KBM-7 (cell line): Measurements from ENCODE around the gene ZDHHC19.
A peak's percentile ranks its signal among the peaks of the same experiment; 100 is the strongest.
"Not testable (repeated sequence)": the region's sequence is repeated elsewhere in the genome, so short reads cannot be mapped to it uniquely, and the experiment has no call there.

Source experiments
- DNase-seq: peaks from one replicate; pipeline ENCODE4 v3.0.0-alpha.2; 2015
- in situ Hi-C: fragments of 300-500 bp; cut with MboI; formaldehyde crosslinking; loops from 2 replicates; pipeline ENCODE4 v1.14.3; 2020; ENCODE audit warnings: low sequenced_read_pairs, low pct_unique_long_range_greater_than_20kb, mixed read lengths

The ZDHHC19 gene, protein sequence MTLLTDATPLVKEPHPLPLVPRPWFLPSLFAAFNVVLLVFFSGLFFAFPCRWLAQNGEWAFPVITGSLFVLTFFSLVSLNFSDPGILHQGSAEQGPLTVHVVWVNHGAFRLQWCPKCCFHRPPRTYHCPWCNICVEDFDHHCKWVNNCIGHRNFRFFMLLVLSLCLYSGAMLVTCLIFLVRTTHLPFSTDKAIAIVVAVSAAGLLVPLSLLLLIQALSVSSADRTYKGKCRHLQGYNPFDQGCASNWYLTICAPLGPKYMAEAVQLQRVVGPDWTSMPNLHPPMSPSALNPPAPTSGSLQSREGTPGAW

GRCh38 chr3:196210673-196211556 is at the start of gene ZDHHC19:
TSS of gene ZDHHC19 (minus strand) at chr3:196211400. CDS start at chr3:196211315, 85 bp downstream.
- in situ Hi-C loops: loop anchor here (25.0 kb wide), 1 partner anchor 499 kb away; the partner anchor contains the start of gene MUC20
- DNase-seq: no peak

GRCh38 chr3:196260784-196261183 is 49.6 kb upstream of the ZDHHC19 start:
- DNase-seq: no peak
- in situ Hi-C loops: no loop called here

GRCh38 chr3:196255776-196256175 is 44.6 kb upstream of the ZDHHC19 start:
- in situ Hi-C loops: no loop called here
- DNase-seq: no peak

DNA sequence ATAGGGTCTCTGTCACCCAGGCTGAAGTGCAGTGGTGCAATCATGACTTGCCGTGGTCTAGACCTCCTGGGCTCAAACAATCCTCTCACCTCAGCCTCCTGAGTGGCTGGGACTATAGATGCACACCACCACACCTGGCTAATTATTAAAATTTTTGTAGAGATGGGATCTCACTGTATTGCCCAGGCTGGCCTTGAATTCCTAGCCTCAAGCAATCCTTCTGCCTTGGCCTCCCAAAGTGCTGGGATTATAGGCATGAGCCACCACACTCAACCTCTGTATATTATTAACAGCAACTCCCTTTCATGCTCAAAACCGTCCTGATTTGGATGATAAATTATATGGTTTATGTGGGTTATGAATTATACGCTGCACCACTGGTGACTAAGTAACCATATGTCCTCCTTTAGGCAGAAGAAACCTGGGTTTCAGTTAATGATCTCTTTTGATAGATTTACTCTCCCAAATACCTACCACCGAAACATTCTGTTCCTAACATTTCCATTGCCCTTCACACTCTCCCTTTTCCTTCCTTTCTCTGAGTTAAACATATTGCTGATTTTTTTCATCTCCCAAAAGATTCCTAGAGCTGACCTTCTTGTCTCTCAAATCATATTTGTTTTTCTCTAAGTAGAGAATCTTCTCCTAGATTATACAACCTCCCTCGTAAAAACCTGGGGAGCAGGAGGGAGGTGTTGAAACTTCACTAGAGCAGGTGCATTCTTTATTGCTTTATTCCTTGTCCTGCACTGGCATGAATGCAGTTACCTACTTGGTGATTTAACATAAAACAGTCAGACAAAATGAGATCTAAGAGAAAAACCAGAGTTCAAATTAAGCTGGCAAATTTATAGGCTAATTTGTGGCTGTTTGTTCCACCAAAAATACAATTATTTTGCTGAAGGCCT is 43.4 kb upstream of the ZDHHC19 start:
- in situ Hi-C loops: no loop called here

DNA sequence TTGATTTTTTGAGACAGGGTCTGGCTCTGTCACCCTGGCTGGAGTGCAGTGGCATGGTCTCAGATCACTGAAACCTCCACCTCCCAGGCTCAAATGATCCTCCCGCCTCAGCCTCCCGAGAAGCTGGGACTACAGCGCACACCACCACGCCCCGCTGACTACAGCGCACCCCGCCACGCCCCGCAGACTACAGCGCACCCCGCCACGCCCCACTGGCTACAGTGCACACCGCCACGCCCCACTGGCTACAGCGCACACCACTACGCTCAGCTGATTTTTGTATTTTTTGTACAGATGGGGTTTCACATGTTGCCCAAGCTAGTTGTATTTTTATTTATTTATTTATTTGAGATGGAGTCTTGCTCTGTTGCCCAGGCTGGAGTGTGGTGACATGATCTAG is 40.7 kb upstream of the ZDHHC19 start:
- no peak for DNase-seq
- in situ Hi-C loops: no loop called here

More for the DNA sequence above, 43.4 kb upstream of the ZDHHC19 start:
- no peak for DNase-seq

DNA sequence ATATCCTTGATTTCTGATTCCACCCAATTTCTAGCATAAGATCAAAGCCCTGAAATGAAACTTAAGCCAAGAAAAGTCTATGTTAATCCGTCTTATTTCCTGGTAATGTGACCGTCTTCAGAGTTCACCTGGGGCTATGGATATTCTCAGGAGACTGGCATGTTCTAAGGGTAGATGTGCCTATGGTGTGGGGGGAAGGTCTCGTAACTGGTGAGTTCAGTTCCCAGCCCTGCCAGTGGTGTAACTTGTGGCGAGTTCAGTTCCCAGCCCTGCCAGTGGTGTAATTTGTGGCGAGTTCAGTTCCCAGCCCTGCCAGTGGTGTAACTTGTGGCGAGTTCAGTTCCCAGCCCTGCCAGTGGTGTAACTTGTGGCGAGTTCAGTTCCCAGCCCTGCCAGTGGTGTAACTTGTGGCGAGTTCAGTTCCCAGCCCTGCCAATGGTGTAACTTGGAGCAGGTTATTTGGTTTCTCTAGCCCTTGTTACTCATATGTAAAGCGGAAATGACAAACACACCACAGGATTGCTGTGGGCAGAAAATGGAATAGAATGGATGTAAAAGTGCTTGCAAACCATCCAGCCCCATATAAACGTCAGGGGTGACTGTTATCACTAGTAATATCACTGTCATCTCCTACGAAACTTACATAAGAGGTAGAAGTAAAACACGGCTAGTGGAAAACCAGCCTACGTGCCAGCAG is 35.6 kb upstream of the ZDHHC19 start:
- DNase-seq: no peak
- in situ Hi-C loops: no loop called here

- DNase-seq, in situ Hi-C loops: not testable (repeated sequence)
Observed at GRCh38 chr3:196244166-196244565, 33.0 kb upstream of the ZDHHC19 start.

DNA sequence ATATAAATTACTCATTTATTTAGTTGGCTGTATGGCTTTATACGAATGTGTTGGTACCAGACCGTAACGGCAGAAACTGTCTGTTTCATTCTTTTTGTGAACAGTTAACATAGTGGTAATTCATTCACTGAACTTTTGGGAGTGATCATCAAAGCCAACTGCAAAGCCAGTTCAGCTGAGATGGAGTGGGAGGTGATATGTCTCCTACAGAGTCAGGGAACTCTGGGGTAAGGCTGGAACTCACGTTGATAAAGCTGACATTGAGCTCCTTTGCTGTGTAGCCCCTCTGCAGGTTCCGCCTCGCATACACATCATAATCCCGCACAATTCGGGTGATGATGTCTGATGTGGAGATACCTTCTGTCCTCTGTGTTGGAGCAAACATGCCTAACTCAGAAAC is 30.5 kb upstream of the ZDHHC19 start:
- DNase-seq: no peak
- in situ Hi-C loops: no loop called here

- in situ Hi-C loops: no loop called here
- DNase-seq: no peak
Observed at GRCh38 chr3:196240424-196240823, 29.2 kb upstream of the ZDHHC19 start.

DNA sequence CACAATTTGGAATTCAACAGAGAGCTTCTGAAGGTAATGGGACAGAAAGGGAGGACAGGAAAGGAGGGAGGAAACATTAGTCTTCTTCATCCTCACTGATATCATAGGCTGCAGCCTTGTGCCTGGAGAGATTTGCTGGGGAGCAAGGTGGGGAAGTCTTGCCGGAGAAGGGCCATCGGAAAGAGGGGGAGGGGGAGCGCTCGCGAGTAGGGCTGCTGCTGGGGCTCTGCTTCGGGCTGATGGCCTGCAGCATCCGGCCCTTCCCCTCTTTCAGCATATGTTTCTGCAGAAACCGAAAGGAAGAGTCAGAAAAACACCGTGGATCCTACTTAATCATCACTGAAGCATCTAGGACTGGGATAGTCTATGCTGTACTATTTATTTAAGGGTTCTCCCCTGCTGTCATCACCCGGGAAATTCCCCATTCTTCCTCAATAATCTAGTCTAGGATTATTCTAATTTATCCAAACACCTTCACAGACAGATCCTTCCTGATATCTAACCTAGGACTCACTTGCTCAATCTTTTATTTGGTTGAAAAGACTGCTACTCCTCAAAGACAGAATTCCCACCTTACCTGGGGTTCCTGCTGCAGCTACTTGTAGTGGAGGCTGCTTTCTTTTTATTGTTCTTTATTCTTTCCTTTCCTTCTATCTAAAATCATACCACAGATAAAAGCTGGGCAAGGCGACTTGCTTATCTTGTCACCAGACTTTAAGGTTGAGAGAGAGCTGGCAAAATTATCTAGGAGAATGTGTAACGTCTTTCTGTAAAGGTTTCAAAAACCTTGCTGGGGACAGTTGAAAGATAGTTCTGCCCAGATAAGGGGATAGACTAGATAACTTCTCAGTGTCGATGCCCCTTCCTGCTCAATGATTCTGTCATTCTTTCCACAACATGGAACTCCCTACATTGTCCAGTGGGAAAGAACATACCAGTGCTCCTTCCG is 27.7 kb upstream of the ZDHHC19 start:
- in situ Hi-C loops: no loop called here
- DNase-seq: no peak

- in situ Hi-C loops: no loop called here
- DNase-seq: no peak
Observed at GRCh38 chr3:196237203-196237602, 26.0 kb upstream of the ZDHHC19 start.

DNA sequence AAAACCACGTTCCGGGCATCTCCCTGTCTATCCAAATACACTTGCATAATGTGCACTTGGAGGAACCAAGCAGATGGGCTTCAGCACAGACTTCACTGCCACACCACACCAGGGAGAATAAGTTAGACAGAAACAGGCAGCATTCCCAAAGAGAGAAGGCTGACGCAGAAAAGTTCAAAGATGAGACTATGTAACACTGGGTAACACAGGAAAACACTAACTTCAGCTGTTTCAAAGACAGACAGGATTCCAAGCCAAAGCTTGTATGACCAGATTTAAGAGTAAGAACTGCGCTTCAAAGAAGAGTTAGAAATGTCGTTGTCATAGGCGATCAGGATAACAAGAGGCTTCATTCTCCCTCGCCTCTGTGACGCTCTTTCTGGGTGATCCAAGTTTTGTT is 25.0 kb upstream of the ZDHHC19 start:
- in situ Hi-C loops: no loop called here
- DNase-seq: no peak

DNA sequence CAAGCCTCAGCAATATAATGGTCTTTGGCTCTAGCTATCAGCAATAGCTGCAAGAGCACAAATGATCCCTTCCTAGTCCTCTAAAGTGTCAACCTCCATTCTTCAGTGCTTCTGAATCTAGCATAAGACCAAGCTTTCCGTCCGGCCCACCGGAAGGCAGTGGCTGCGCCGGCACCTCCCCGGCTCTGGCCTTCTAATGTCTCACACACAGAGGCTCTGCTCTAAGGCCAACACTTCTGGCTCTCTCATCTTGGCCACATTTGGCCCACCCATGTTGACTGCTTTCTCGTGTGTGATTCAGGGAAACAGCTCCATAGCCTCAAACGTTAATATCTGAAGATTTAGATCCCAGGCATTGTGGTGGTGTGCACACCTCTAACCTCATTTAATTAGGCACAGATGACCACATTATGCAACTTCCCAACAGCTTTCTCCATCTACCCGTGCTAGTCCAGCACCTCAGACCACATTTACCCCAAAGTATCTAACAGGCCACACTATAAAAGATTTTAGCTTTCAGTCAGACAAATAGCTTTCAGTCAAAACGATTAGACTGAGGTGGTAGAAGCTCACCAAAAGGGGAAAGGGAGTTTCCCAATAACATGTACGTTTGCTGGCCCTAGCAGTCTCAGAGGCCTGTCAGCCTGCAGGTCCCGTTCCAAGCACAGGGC is 24.4 kb upstream of the ZDHHC19 start:
- in situ Hi-C loops: no loop called here
- peak; percentile 51 for DNase-seq

- in situ Hi-C loops: no loop called here
- DNase-seq: no peak
Observed at GRCh38 chr3:196232882-196233251, 21.7 kb upstream of the ZDHHC19 start.

DNA sequence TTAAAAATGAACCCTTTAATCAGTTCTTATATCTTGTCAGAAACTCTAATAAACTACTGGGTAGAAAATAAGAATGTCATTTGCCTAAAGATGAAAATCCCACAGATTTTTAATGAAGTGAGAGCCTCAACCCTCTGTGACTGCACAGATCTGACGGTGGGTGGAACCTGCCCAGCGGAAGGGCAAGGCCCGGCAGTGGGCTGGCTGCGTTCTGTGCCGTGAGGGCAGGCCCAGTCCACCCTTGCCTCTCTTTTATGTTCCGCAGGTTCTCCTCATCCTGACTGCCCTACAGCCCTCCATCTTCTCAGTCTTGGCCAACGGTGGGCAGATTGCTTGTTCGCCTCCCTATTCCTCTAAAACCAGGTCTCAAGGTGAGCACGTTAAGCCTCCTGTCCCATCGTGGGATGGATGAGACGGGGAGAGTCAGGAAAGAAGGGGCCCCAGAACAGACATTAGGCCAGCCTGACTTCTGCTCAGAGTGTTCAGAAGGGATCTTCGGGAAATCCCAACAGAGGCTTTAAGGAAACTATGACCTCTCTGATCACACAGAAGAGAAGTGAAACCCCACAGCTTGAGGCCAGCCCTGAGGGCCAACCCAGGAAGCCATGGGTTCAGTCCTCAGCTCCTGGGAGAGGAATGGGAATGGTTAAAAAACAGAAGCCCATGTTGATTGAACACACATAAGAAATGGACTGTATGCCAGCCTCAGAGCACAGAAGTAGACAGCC is 21.1 kb upstream of the ZDHHC19 start:
- DNase-seq: no peak
- in situ Hi-C loops: no loop called here

- in situ Hi-C loops: no loop called here
- no peak for DNase-seq
Observed at GRCh38 chr3:196227629-196228493, 16.7 kb upstream of the ZDHHC19 start.
